Hepatic stellate cell (primary cell): Measurements from ENCODE around the gene TBPL1.
A peak's percentile ranks its signal among the peaks of the same experiment; 100 is the strongest.
"Not testable (repeated sequence)": the region's sequence is repeated elsewhere in the genome, so short reads cannot be mapped to it uniquely, and the experiment has no call there.

Source experiments
- DNase-seq: peaks from one replicate; pipeline ENCODE4 v3.0.0; 2011; ENCODE audit warnings: low spot score

The TBPL1 gene

DNA sequence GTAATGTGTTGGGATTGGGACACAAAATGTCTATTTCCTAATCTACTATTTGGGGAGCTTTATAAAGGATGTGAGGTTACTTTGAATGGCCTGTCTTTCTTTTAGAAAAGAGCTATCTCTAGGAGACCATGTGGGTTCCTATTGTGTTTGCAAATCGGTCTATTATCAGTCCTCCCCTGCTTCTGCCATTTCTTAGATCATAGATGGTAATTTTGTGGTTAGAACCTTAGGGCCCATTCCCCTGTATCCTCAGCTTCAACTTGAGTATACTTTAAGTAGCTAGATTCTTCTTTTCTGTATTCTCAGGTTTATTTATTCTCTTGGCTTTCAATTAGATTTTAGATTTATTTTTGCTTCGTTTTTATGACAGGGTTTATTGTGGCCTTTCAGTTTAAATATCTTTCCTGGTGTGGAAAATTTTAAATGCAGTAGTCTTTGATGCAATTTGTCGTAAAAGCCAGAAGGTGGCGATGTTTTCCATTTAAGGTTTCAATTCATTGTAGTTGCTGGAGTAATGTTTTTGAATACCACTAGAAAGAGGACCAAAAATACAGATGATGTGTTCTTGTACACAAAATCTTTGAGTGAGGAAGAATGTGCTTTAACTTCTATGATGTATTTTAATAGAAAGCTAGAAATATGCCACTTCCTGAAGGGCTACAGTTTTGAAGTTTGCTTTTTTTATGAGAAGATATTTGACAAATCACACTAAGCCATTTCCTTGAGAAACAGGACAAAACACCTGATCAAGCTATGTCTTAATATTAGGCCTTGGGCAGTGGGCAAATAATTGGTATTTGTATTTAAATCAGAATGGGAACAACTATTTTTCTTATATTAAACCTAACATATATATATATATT, 20.3 kb downstream of the TBPL1 start:
- DNase-seq, result no peak

DNA sequence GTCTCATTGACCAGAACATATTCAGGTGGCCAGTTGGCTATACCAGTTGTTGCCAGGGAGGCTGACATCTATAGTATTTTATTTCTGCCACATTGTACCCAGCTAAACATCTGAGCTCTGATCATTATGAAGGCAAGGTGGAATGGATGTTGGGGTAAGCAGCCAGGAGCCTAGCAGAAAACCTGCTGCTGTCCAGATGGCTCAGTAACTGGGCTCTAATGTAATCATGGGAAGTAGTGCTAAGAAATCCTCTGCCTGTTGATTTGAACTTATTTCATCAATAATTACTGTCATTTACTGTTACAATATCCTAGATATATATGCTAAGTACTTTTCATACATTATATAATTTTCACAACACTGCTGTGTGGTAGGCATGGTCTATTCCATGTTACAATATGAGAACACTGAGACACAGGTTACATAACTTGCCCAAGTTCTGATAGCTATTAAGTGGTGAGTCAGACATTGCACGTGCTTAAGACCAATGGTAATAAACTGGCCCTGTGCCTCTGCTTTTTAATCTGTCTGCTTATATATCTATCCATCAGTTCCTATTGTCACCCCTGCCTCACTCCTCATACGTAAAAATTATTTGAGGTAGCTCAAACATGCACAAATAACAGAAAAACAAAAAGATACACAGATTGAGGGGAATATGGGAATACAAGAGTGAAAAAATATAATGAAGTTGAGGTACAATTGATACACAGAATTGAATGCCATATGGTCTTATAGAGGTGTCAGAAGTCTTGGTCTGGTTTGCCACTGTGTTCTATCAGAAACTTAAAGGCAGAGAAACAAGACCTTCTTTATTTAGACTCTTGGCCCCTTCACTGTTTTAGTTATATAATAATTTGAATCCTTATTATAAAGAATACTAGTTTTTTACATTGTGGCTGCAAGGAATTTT, 25.2 kb downstream of the TBPL1 start:
- no peak for DNase-seq

DNA sequence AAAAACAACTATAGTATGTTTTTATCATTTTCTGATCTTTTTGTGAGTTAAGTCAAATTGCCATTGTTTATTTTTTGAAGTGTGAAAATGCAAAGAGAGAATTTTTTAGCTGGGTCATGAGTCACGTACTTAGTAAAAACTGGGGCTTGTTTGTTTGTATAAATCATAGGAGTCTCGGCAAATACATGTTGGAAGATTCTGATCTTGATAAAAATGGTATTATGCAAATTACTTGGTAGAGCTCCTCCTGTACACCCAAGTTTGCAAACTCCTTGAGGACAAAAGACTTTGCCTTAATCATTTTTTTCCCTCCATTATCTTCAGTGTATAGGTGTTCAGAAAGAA, 25.8 kb downstream of the TBPL1 start:
- no peak for DNase-seq

DNA sequence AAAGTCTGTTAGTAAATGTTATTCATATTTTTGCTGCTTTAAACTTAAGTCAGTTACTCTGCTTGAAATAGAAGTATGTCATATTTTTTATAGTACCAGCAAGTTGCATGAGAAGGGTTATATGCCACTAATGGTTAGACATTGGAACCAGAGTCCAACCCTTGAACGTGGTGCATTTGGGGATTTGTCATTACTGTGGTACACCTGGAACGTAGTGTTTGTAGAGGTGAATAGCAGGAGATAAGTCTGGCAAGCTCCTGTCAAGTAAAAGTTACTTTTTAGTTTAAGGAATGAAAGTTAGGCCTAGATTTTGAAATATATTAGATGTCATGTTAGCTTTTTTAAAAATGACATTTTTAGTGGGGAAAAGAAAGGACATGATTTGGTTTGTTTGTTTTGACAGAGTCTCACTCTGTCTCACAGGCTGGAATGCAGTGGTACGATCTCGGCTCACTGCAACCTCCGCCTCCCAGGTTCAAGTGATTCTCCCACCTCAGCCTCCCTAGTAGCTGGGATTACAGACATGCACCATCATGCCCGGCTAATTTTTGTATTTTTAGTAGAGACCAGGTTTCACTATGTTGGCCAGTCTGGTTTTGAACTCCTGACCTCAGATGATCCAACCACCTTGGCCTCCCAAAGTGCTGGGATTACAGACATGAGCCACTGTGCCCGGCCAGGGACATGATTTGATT, 26.4 kb downstream of the TBPL1 start:
- not testable (repeated sequence) for DNase-seq

DNA sequence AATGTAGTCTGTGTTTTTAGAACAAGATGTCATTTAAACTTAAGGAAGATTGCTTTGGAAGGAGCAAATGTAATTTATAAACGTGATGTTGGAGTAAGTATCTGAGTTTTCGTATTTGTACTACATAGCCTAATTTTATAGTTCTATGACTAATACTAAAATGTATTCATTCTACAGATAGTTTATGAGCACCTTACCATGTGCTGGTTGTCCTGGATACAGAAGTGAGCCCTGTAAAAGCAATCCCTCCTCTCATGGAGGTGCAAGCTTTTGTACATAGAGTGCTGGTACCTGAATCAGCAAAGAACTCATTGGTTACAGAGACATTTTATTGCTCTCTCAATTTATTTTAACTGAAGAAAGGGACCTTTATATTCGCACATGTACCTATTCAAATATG, 27.1 kb downstream of the TBPL1 start:
- DNase-seq, result no peak

DNA sequence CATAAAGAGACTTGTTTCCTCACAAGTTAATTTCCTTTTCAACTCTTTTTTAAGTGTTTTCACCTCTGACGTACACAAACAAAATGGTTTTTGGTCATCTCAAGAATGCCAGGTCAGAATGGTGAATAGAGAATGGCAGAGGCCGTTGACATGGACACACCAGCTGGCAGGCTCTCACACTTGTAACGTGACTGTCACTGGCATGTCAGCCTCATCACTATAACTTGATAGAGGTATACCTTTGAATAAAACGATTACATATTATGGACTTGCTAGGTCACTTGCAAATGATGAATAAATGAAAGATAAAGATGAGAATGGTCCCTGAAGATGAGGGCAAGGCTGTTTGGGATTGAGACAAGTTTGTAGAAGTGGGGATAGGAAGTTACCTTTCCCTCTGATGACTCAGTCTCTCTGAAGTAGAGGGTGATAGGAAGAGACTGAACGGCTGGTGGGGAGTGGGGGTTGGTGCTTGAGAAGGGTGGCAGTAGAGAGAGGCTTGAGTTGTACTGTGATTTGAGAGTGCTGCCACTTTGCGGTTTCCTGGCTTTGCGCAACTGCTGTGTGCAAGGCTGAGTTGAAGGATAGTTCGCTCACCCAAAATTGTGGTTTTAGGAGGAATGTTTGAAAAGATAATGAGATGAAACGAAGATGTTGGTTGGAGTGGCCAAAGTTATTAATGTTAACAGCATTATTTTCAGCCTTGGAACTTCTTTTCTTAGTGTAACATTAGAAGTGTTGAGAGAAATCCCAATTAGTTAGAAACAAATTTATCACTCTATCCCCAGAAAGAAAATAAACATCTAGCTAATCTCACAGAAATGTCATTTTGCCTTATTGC, 30.3 kb downstream of the TBPL1 start:
- DNase-seq, result no peak

DNA sequence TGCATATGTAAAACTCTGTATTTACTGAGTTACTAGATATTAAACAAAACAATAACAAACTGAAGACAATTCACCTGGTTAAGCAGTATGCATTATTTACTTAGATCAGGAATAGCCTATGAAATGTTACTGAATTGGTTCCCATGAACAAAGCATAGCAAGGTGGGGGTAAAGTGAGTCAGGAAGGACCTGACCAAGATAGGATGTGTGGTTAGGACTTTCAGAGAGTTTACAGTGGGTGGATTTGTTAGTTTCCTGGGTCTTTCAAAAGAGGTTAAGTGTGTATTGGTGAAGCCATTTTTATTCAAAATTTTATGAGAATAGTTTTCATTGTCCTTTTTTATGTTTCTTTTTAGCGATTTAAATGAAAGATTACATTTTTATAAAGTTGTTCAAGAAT, 32.9 kb downstream of the TBPL1 start:
- DNase-seq, result no peak

DNA sequence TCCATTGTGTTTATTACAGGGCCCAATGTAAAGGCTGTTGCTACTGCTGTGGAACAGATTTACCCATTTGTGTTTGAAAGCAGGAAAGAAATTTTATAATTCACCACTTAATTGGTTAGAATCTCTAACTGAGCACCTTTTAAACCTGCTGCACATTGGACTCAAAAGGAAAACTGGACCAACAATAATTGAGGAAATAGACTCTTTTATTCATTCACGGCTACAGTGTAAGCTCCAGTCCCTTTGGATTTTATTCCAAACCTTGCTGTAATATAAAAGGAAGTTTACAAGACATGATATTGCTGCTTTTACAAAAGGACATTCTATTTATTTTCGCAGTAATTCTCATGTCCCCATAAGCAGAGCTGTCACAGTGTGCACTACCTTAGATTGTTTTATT, 33.9 kb downstream of the TBPL1 start:
- DNase-seq, result no peak

DNA sequence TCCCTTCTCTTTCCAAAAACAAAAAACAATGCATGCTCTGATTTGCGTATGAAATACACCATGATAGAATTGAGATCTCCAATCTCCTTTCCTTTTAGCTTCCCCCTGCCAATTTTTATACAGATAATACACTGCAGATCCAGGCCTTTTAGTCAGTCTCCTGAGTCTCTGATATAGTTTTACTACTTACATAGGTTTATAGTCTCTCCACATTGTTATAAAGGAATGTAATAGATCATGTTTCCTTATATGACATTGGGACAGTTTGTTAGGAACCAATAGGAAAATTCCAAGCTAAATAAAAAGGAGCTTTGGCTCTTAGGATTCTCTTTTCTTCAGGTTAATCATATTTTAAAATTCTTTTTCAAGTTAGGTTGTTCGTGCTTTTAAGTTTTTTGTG, 36.5 kb downstream of the TBPL1 start:
- DNase-seq, result no peak

DNA sequence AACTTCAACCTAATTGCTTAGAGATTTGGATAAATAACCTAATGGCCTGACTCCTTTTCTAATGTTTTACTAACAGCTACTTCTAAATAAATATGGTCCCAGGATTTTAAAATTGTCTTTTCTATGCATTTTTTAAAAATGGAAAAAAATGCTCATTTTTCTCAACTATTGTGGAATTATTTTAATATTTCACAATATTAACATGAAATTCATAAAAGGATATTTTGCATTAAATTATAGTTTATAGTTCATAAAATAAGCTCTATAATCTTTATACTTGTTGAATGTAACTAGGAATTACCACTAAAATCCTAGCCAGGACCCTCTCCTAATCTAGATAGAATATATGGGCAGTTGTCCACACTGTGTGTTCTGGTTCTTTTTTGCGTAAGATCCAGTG, 37.3 kb downstream of the TBPL1 start:
- DNase-seq, result no peak

DNA sequence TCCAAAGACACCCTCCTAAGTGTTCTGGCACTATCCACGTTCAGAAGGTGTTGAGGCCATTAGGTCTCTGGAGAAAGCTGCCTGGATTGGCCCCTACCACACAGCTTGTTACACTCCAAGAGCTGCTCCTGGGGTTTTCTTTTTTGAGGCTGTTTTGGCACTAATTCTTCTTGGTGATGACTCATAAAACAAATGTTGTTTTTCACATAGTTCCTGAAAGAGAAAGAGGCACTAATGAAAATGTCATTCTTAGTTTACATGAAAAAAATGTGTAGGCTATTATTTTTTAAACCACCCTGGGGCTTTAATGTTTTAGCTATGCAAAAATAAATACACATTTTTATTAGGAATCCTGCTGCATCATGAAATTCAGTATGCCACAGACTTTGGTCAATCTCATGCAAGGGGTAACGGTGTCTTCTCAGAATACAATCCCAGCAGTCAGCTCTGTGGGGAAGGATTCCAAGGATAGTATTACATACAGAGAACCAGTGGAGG, 38.1 kb downstream of the TBPL1 start:
- peak; percentile 56 for DNase-seq

DNA sequence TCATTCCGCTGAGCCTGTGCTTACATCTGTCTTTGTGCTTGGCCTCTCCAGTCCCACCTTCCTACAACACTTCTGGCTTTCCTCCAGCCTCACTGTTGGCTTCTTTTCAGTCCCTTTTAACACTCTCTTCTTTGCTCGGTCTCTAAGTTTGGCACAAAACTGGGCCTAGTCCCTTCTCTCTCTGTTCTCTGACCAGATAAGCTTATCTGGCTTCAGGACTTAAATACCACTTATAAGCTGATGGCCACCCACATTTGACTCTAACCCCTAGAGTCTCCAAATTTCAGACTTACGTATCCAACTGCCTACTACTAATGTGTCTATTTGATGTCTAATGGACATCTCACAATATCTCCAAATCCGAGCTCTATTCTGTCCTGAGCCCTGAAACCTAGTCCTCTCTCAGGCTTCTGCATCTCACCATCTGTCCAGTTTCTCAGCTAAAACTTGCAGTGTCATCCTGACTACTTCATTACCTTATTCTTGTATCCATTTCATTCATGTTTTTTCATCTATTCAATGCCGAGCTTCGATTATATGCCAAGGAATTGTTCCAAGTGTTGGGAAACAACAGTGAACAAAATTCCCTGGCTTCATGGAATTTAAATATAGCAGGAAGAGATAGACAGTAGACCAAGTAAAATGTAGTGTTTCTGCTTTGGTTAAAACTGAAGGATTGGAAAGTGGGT, 40.1 kb downstream of the TBPL1 start:
- no peak for DNase-seq

DNA sequence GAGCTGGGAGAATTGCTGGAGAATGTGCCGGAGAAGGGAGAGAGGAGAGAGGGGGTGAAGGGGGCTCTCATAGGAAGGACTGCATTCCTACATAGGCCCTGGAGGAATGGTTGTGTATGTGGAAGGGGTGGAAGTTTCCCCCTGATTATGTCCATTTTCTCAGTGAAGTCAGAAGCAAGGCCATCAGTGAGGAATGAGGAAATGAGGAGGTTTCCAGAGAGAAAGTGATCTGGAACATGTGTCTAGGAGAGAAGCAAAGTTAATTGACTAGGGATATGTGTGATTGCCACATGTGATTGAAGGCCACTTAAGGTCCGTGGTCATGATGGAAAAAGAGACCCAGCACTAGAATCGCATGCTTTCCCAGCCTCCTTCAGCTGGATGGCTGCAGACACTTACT, 42.3 kb downstream of the TBPL1 start:
- DNase-seq, result no peak

DNA sequence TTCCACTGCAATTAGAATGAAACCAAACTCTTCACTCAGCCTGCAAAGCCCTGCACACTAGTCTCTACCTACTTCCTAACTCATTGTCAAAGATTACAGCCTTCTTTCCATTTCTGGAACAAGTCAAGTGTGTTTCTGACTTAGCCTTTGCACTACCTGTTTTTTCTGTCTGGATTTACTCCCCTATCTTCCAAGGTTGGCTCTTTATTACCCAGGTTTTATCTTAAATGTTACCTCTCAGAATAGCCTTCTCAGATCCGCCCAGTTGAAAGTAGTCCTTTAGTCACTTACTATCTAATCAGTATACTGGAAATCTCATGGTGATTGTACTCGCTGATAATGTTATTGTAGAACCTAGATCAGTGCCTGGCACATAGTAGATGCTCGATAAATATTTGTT, 42.7 kb downstream of the TBPL1 start:
- no peak for DNase-seq

DNA sequence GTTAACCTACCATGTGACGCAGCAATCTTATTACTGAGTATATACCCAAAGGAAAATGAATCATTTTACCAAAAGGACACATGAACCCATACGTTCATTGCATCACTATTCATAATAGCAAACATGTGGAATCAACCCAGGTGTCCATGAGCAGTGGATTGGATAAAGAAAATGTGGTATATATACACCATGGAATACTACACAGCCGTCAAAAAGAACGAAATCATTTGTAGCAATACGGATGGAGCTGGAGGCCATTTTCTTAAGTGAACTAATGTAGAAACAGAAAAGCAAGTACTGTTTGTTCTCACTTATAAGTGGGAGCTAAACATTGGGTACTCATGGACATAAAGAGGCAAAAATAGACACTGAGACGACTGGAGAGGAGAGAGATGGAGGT, 44.2 kb downstream of the TBPL1 start:
- DNase-seq, result no peak

DNA sequence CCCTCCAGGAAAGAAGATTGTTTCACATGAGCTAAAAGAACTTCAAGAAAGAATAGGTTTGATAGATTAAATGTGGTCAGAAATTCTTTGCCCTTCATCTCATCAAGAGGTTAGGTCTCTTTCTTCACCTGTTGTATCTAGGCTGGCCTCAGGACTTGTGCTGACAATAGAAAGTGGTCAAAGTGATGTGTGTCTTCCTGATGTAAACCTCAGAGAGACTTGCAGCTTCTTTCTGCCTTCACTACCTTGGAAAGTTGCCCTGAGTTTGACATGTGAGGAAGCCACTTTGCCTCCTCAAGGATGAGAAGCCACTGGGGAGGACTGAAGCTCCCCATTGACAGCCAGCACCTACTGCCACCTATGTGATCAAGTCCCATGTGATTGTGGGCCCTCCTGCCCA, 46.3 kb downstream of the TBPL1 start:
- DNase-seq, result no peak

DNA sequence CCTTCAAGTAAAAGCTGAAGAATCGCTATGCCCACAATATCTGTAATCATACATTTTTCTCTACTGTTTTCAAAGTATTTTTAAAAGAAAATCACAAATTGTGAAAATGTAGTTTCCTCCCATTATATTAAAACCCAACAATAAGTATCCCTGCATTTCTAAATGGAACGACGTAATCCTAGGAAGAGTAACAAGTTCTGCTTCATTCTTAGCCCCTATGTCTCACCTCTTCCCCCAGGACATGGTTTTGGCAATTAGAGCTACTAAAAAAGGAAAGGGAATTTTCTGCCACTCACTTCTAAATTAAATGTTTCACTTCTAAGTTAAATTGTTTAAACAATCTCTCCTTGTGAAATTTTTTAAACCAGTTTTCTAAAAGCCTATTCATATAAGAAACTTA, 47.4 kb downstream of the TBPL1 start:
- no peak for DNase-seq

DNA sequence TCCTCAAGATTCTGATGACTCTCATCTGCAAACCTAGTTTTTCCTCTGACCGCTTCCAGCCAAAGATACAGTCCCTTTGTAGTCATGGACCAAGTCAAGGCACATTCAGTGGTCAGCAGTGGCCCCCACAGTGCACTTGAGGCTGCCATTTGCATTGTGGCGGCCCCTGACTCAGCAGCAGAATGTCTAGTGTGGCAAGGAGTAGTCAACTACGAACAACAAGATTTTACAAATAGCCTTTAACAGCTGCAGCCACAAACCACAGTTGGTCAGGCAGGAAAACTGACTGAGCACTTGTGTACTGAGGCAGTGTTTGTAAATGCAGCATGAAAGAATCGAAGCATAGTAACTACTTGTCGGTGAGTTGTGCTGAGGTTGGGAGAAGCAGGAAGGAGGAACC, 49.8 kb downstream of the TBPL1 start:
- no peak for DNase-seq

DNA sequence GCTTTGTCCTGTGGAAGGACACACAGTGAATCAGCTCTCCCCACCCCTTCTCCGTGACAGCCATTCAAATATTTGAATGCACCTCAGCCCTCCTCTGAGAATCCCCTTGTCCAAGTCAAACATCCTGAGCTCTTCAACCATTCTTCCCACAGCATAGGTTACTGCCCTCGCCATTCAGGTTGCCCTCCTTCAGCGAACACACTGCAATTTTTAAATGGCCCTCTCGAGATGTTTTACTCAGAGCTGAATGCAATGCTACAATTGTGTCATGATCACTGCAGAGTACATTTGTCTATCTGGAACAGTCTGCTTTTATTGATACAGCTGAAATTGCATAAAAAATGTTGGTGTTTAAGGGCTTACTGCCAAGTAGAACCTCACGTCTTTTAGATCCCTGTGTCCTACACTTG, 50.5 kb downstream of the TBPL1 start:
- no peak for DNase-seq

DNA sequence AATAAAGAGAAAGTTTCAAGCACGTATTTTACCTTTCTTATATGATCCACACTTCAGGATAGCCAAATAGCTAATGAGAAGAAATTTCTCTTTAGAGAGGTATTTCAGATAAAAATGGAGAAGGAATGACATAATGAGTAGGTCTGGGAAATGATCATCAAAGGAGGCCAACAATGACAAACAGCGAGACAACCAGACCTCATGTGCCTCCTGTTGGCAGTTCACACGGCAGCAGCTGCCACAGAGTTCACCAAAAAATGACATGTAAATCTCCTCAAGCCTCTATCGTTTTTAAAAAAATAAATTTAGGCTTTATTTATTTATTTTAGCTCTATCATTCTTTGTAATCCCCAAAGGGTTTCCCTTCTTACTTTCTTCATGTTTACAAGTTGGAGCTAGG, 51.7 kb downstream of the TBPL1 start:
- no peak for DNase-seq

DNA sequence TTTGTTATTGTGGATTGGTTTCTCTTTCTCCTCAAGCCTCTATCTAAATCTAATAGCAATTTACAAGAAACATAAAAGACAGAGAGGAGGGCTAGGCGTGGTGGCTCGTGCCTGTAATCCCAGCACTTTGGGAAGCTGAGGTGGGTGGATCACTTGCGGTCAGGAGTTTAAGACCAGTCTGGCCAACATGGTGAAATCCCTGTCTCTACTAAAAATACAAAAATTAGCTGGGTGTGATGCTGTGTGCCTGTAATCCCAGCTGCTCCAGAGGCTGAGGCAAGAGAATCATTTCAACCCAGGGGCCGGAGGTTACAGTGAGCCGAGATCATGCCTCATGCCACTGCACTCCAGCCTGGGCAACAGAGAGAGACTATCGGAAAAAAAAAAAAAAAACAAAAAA, 52.8 kb downstream of the TBPL1 start:
- no peak for DNase-seq
